K562 (cell line): Measurements from ENCODE around the gene SLC31A1.

Experiments
- JUND ChIP-seq, 2 experiments: IDR thresholded peaks; 2 replicates in 1 of 2; 3 replicates in 1 of 2; pipeline ENCODE4 v1.6.1; 2011; ENCODE audit warnings: borderline replicate concordance in 2 of 2, low read depth in 2 of 2, low read length in 2 of 2, improper control_type of control experiment in 1 of 2, missing biosample characterization in 1 of 2, missing genetic modification characterization in 1 of 2, missing genetic modification reagents in 1 of 2
- ZFP91 ChIP-seq: sonication (generic); formaldehyde crosslinking; IDR thresholded peaks from 2 replicates; pipeline ENCODE4 v1.8.0; 2022; ENCODE audit warnings: mild to moderate bottlenecking, missing genetic modification reagents
- ZKSCAN1 ChIP-seq: fragments of 150-350 bp; IDR thresholded peaks from 2 replicates; pipeline ENCODE4 v1.6.1; 2016; ENCODE audit warnings: low read depth, low read length

- TF ChIP-seq ZFP91 (CRISPR knock-in tag) (no peak), ZKSCAN1 (no peak), JUND (IDR thresholded peaks at IDR 0.05; ENCODE audit: borderline replicate concordance, low read depth, low read length) (no peak), JUND (tag; IDR thresholded peaks at IDR 0.05; ENCODE audit: borderline replicate concordance, low read depth, low read length) (no peak)
These were observed 44.1 kb upstream of the SLC31A1 start for GRCh38 chr9:113177251-113177650.
